Activated CD8-positive, alpha-beta memory T cell treated with anti-CD3 and anti-CD28 coated beads for 24 hours (primary cell): ENCODE measurements around the gene C7orf57.
"Not testable (repeated sequence)": the region's sequence is repeated elsewhere in the genome, so short reads cannot be mapped to it uniquely, and the experiment has no call there.

ENCODE experiments used
- DNase-seq: peaks from one replicate; pipeline ENCODE4 v3.0.0-alpha.2; 2020

Gene C7orf57

DNA sequence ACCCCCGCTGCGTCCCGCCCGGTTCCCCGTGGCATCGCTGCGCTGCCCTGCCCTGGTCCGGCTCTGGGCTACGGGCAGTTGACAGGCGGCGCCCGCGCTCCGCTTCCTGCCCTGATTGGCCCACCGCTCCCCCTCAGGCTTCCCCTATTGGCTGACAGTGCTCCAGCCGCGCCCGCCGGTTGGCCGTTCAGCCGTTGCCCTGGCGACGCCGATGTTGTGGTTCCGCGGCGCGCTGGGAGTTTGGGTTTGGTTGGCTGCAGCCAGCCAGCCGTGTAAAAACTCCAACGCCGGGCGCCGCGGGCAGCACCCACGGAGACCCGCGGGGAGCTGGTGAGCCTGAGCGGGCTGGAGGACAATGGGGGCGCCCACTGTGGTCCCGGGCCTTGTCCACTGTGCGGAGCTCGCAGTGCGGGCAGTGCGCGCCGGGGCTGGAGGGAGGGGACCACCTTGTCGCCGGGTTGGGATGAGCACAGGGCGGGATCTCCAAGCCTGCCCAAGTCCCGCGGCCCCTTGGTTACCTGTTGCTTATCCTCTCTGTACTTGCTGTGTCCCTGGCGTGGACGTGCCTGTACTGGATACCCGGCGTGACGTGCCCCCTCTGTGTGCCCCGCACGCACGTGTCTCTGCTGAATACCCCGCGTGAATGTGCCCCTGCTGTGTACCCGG, at the start of gene C7orf57:
Gene C7orf57, plus strand, starts transcription at position 243 of the 666 bp plus-strand sequence. CDS start 766 bp downstream, outside the sequence.
- DNase-seq: peak; percentile 92

DNA sequence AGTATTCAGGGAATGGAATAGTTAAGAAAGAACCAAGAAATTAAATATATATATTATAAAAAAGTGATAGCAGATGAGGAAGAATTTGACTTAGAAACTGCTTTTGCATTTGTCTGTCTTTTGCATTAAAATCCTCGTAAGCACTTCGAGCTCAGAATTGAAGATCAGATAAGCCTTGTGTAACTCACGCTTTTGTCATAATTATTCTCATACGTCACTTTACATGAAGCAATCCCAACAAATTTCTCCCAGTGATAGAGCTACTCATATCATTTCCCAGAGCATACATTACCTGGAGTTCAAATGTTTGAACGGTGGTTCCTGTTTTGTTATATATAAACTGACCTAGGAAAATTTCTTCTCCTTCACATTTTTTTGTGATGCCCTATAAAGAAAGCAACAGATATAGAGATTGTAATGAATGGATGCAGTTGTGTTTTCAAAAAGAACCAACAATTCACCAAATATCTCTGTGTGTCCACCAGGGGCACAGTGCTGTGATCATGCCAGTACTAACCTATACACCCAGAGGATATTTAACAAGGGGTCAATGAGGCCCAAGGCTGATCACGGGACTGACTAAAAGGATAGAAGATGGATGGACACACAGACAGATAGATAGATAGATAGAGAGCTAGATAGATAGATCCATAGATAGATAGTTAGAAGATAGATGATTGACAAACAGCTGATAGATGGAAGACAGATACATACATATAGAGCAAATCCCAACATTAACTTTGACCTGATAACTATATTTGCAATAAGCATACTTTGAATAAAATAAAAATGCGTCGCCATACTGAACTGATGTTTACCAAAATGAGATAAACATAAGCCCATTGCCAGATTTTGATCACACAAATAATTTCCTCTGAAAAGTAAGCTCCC, 46.6 kb upstream of the C7orf57 start:
- no peak for DNase-seq

GRCh38 chr7:47989607-47990400, 45.5 kb upstream of the C7orf57 start:
- not testable (repeated sequence) for DNase-seq

DNA sequence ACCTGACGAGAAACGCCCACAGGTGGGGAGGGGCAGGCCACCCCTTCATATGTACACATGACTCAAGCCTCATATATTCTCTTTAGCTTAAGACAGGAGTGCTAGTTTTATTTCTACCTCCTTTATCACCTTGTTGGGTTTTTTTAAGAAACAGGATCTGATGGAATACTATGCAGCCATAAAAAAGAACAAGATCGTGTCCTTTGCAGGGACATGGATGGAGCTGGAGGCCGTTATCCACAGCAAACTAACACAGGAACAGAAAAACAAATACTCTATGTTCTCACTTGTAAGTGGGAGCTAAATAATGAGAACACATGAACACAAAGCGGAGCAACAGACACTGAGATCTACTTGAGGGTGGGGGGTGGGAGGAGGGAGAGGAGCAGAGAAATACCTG, 44.8 kb upstream of the C7orf57 start:
- DNase-seq: no peak

- no peak for DNase-seq
Measured at GRCh38 chr7:47991270-47991669, 44.1 kb upstream of the C7orf57 start.

GRCh38 chr7:47991741-47992311, 43.5 kb upstream of the C7orf57 start:
- DNase-seq: peak; percentile 93

- DNase-seq: no peak
Measured at GRCh38 chr7:47992446-47992845, 42.9 kb upstream of the C7orf57 start.

- DNase-seq: no peak
Measured at GRCh38 chr7:47999413-47999812, 35.9 kb upstream of the C7orf57 start.

DNA sequence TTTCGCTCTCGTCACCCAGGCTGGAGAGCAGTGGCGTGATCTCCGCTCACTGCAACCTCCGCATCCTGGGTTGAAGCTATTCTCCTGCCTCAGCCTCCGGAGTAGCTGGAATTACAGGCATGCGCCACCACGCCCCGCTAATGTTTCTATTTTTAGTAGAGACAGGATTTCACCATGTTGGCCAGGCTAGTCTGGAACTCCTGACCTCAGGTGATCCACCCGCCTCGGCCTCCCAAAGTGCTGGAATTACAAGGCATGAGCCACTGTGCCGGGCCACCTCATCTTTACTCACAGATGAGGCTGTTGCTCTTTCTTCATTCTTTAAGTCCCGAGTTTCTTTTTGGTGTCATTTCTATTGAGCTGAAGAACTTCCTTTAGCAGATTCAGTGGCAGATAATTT, 35.2 kb upstream of the C7orf57 start:
- not testable (repeated sequence) for DNase-seq

DNA sequence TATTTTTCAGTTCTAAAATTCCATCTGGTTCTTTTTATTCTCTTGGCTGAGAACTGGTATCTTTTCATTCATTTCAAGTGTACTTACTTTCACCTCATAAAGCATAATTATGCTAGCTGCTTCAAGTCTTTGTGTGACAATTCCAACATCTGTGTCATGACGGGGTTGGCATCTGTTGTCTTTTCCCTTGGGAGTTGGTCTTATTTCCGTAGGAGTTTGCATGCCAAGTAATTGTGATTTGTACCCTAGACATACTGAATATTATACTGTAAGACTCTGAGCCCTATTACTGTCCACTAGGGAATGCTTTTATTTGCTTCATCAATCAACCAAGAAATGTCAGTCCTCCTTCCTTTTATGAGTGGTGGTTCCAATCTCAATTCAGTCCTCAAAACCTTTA, 31.3 kb upstream of the C7orf57 start:
- DNase-seq: no peak

DNA sequence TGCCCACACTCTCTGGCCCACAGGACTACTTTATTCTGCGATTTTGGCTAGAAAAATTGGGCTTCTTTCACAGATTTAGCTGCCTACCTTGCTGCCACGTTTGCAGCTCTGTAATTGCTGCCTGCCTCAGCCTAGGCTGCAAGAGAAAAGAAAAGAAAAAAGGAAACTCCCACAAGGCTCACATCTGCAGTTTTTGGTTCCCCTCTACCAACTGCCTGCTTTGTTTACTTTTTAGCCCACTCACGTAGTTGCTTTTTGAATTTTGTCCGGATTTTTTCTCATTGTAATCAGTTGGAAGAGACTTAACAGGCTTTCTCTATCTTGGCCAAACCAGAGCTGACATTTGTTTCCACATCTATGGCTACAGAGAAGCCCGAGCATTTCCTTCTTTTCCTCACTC, 30.7 kb upstream of the C7orf57 start:
- no peak for DNase-seq

GRCh38 chr7:48006866-48007265, 28.5 kb upstream of the C7orf57 start:
- DNase-seq: no peak

GRCh38 chr7:48009257-48009656, 26.1 kb upstream of the C7orf57 start:
- DNase-seq: no peak

DNA sequence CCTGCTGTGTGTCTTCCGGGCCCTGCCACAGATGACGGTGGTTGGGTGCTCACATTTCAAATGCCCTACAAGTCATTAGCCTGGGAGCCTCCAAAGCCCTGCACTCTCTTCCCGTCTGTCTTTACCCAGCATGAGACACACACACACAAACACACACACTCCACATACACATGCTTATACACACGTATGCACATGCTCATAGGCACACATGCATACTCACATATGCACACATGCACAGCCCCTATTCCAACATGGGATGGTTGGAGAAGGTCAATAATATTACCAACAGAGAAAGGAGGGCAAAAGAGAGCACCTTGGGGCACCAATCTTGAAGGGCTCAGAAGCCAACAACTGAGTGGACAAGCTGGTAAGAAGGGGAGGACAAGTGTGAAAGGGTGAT, 25.4 kb upstream of the C7orf57 start:
- no peak for DNase-seq

DNA sequence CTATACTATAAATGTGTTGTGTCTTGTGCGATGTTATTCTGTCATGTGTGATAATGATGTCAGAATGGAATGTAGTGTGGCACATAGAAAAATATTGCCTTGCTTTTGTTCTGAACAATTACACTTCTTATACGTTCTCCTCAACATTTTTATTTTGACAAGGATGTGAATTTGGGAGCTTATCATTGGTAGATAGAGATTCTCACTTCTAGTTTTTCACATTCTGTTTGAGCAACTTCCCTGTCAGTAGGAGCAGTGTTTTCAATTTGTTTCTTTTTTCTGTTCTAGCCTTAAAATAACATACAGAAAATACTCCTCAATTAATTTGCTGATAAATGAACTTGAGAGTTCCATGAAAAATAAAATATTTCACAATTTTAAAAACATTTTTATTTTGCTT, 24.0 kb upstream of the C7orf57 start:
- no peak for DNase-seq

DNA sequence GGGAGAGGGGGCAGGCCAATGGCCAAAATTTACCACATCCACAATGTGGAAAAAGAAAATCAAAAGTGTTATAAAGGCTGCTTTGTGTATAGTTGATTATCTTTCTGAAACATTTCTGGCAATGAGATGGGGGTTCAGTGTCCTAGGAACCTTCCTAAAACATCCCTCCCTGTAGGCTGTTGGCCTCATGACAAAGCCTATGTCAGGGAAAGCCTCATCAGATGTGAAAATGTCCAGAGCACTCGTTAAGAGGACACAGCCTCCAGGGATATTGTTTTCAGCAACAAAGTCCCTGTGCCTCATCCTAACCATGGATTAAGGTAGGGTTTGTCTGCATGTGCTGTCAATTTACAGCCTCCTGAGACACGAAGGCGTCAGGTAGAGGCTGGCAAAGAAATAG, 23.4 kb upstream of the C7orf57 start:
- no peak for DNase-seq

GRCh38 chr7:48016641-48017040, 18.7 kb upstream of the C7orf57 start:
- no peak for DNase-seq

DNA sequence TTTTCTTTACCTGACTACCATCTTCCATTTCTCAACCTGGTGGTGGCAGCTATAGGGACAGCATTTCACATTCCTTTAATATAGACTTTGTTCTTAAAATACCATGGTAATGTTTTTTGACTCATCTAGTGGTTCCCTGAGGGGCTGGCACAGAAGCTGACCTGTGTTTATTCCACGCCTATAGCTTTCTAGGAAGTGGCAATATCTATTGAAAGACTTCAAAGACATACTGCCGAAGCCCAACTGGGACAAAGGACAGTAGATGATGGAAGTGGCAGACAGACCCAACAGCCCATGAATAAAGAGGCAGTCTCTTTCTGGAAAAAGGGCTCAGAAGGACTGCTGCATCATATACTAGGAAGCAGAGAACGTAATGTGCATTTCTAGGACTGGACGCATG, 17.7 kb upstream of the C7orf57 start:
- DNase-seq: no peak

DNA sequence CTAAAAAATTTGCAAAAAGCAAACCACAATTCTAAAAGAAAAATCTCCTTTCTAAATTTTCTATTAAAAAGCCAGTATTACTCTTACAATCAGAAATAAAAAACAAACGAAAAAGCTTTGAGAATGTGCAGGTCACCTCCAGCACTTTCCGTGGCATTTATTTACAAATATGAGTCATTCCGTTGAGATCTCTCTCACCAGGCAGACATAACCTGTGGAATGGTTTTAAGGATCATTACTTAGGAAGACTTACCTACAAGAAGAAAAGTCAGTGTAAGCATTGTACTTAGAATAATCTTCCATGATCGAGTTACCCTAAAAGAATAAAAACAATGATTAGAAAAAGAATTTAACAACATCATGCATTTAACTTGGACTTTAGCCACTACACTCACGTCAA, 9.7 kb upstream of the C7orf57 start:
- DNase-seq: no peak

- no peak for DNase-seq
Measured at GRCh38 chr7:48028938-48029337, 6.4 kb upstream of the C7orf57 start, which contains the start of gene SUN3. Gene SUN3, minus strand, starts transcription at chr7:48029107. Its CDS starts 169 bp downstream, at chr7:48028938.

- DNase-seq: no peak
Measured at GRCh38 chr7:48031111-48031510, 4.2 kb upstream of the C7orf57 start.

GRCh38 chr7:48033922-48034321, 1.4 kb upstream of the C7orf57 start:
- no peak for DNase-seq

DNA sequence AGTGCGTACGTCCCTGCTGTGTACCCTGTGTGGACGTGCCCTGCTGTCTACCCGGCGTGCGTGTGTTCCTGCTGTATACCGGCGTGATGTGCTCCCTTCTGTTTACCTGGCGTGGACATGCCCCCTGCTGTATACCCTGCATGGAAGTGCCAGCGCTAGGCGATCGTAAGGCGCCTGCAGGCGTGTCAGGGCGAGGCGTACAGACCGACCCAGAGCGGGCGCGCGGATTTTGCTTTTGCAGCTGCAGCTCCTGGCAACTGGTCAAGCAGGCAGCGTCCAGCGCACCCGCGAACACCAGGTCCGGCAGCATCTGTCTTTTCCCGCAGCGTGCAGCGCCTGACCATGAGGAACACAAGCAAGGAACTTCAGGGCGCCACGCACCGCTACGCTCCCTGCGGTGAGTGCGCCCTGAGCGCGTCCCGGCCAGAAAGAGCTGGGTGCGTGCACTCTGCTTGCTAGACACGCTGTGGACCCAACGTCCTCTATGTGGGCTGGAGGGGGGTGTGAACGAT, 680 bp downstream of the C7orf57 start:
- DNase-seq: no peak
